Activated effector memory CD4-positive, alpha-beta T cell treated with anti-CD3 and anti-CD28 coated beads, Interleukin-2, amount 50 U/mL, for 16 hours (primary cell): ENCODE measurements around the gene CBLN1.

Experiments
- DNase-seq: peaks from one replicate; pipeline ENCODE4 v3.0.0-alpha.2; 2020

Gene CBLN1

GRCh38 chr16:49281480-49281842, at the start of gene CBLN1:
TSS of gene CBLN1 (minus strand) at chr16:49281838. CDS start at chr16:49281465, 373 bp downstream.
- no peak for DNase-seq

GRCh38 chr16:49330562-49331201, 49.0 kb upstream of the CBLN1 start:
- DNase-seq = no peak

DNA sequence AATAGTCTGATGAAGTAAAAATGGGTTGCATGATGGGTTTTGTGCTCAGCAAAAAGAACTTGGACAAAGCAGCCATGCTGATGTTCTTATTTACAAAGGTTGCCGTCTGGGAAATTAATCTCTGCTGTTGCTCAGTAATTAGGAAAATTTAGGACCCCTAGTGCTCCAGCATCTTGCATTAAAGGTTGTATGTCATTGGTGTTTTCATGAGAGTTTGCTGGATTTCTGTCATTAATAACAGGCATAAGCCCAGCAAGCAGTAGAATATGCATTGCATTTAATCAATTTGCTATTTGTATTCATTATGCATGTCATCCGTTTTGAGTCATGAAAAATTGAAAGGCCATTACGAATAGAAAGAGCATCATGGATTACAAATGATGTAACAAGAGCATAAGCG, 46.7 kb upstream of the CBLN1 start:
- no peak for DNase-seq

GRCh38 chr16:49327466-49327865, 45.8 kb upstream of the CBLN1 start:
- DNase-seq = no peak

- DNase-seq = no peak
These were observed 43.1 kb upstream of the CBLN1 start for GRCh38 chr16:49324703-49325102.

DNA sequence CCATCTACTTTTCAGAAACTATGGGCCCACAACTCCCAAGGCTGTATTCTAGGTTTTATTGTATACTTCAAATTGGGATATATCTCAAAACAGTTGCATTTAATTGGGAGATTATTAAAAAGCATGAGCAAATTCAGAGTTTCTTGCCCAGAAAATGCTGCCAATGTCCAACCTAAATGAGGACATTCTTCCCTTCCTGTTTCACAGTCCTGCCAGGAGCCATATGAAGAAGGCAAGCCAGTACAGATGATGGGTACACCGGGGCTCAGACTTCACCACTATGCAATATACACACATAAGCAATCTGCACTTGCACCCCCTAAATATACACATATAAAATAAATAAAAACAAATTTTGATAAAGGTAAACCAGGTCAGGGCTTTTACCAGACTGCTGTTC, 34.0 kb upstream of the CBLN1 start:
- no peak for DNase-seq

DNA sequence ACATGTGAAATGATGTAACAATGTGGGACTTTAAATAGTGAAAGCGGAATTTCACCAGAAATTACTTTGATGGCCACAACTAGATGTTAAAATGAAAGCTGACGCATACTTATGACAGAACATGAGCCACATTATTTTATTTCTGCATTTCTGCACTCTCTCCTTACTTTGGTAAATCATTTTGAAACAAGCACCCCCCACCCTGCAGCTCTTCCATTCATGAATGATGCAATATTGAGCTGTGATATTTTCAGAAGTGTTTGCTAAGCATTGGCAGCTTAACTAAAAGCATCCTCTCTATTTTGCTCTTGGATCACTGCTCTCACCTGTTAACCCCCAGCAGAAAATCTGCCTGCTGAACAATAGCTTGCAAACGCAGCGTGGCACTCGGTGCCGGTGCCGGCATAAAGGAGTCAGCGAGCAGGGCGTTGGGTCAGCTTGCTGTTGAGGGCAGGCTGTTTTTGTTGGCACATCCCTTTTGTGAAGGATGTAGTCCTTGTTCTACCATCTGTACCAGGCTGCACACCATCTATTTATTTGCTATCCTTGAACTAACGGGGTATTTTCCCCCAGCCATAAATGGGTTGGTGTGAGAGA, 30.8 kb upstream of the CBLN1 start:
- no peak for DNase-seq

- no peak for DNase-seq
These were observed 30.2 kb upstream of the CBLN1 start for GRCh38 chr16:49311823-49312222.

- DNase-seq = no peak
These were observed 25.5 kb upstream of the CBLN1 start for GRCh38 chr16:49307176-49307575.

- no peak for DNase-seq
These were observed 23.8 kb upstream of the CBLN1 start for GRCh38 chr16:49305406-49305805.

DNA sequence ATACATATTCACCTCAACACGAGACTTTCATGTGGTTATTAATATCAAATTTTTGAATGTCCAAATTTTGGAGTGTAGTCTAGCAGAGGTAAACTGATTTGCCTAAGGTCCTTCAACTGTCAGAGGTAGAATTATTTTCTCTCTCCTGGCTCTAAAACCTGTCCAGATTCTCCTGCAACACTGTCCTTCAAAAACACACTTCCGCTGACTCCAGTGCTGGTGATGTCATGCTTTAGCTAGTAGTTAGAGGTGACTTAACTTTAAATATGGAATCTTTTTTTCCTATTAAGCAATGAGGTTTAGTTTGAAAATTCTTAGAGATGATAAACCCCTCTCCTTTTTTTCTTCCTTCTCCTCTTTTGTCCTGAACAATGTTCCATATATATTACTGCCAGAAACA, 10.8 kb upstream of the CBLN1 start:
- DNase-seq = no peak

DNA sequence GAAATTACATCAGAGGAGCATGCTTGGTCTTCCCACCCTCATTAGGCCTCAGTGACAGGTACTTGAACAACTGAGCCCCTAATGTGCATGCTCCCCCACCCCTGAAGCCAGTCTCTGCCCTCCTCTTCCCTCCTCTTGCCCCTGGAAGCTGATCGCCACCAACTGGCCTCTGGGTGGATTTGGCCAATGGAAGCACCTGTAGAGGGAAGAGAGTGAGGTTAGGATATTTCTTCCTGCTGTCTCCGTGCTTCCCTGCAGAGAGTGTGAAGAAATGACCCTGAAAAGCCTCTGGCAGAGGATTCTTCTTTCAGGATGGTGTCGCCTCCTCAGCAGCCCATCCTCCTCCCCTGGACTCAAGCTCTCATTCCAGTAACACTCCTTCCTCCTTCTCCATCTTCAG, 5.9 kb upstream of the CBLN1 start:
- no peak for DNase-seq

- DNase-seq = no peak
These were observed 3.3 kb upstream of the CBLN1 start for GRCh38 chr16:49284962-49285361.

DNA sequence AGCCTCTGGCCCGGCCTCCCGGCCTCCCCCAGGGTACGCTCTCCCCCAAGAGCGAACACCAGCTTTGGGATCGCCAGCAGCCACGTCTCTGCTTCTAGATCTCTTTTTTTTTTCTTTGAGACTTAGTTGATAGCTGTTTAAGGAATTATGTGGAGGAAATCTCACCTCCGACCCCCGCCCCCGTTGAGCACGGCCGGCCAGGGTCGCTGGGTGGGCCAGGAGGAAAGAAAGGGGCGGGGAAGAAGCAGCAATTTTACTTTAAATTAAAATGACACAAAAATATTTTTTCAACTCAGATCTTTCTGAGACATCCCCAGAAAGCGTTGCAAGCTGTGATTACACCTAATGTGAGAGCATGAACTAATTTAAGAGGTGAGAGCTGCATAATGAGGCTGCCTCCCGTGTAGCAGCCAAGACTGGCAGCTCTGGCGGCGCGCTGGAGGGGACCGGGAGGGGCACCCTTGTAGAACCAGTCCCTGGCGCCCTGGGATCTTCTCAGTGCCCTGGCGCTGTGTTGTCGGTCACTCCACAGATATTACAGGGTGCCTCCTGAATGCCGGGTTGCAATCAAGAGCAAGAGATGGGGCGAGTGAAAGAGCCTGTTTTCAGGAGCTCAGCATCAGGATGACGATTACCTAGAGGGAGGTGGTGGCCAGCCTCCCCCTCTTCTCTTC, 1.9 kb upstream of the CBLN1 start:
- no peak for DNase-seq

DNA sequence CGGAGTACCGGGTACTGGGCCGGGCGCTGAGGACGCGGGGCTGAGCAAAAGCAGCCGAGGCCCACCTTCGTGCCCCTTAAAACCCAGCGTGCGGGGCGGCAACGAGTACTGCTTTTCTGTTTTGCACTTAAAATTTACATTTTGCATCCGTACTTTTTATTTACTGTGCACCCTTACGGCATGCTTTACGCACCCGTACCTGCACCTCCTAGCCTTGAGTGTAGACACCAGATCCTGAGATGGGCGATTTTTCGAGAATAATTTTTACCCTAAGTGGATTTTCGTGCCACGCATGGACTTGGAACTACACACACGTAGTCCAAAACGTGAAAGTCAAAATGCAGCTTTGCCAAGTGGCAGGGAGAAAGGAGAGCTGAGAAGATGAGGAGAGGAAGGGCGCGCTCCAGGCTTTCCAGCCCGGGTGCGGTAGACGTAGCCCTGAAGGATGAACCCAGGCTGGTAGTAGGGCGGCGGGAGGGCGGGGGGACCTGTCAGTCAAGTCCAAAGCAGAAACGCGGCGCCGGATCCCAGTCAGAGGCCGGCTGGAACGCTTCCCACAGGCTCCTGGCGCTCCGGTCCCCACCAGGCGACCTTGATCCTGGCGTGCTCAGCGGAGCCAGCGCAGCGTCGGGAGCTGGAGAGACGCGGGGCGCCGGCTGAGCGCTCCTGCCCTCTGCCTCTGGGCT, 1.2 kb upstream of the CBLN1 start:
- no peak for DNase-seq

- DNase-seq = peak; percentile 66
These were observed 405 bp upstream of the CBLN1 start for GRCh38 chr16:49281843-49282642.

DNA sequence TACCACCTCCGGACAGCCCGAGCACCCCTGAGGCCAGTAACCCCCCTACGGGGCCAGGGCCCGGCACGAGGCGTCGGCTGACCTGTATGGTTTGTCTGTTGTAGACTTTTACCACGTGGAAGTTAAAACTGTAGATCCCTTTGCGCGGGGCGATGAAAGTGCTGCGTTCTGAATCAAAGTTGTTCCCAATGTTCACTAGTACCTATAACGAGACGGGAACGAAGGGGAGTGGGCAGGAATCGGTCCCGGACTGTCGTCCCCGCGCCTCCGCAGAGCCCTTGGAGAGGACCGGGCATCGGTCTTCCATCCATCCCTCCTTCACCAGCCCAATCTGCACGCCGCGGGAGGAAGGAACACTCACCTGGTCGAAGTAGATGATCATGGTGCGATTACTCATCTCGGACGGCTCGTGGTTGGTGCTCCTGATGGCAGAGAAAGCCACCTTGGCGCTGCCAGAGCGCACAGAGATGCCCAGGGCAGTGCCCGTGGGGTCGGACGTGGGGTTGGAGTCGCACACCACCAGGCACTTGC, 732 bp downstream of the CBLN1 start:
- DNase-seq = no peak

DNA sequence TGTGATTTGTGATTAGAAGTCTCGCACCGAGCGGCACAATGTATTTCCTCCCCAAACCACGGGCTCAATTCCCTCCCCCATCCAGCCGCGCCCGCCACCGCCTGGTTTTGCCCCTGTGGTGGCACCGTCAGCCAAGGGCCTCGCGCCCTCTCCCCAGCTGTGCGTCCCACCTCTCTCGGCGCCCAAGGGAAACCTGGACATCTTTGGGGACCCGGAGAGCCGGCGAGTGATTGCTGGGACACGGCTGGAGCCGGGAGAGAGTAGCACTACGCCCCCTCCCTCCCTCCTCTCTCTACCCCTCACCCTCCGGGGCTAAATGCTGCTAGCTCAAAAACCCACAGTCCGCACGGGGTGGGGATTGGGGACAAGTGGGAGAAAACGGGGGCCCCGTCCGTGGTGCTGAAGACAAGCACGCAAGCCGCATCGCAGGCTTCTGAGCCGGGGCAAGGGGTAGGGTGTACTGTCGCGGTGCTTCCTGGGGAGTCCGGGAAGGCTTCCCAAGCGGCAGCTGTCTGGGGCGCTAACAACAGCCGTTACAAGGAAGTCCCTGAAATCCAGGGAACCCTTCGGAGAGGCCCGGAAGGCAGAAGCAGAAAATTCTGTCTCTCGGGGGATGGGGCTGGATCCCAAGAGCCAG, 1.4 kb downstream of the CBLN1 start:
- DNase-seq = no peak

- DNase-seq = no peak
These were observed 2.5 kb downstream of the CBLN1 start for GRCh38 chr16:49278944-49279725.

GRCh38 chr16:49278567-49278827, 3.1 kb downstream of the CBLN1 start:
- no peak for DNase-seq

DNA sequence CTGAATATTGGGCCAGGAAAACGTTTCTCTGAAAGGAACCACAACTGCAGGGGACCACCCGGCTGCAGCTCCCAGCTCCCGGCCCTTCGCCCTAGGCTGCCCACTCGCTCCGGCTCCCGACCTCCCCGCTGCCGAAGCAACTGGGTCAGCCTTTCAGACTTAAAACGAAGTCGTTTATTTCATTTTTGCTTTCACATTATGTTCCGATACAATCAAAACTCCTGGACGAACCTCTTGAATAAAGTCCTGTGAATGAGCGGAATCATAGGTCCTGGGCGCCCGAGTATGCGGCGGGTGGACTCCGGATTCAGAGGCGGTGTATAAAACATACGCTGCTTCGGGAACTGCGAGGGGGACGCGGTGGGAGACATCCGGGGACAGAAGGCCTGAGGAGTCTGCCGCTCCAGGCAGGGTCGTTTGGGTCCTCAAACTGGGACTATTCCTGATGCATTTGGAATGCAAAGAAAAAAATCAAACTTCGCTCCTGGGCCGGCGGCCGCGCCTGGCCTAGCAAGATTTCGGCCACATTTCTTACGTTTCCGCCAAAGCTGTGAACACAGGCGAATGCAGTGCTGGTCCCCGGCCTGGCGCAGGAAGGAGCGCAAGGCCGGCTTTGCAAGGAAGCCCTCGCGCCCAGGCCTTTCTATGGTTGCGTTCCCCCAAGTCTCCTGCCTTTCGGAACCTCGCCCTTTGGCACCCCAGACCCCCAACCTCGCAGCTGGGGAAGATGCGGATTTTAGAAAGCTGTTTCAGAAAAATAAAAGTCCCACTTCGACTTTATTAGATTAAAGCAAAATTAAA, 3.7 kb downstream of the CBLN1 start:
- DNase-seq = no peak
